Duodenal mucosa (tissue), 2 donors: ENCODE measurements around the gene OR10T2.
"Not testable (repeated sequence)": the region's sequence is repeated elsewhere in the genome, so short reads cannot be mapped to it uniquely, and the experiment has no call there.

Source experiments
- H3K27ac ChIP-seq: one replicate; pipeline ENCODE4 v1.7.0; 2013; ENCODE audit warnings: low read depth, low read length
- H3K27me3 ChIP-seq, 2 donors: one replicate each; pipeline ENCODE4 v1.7.0; 2013; ENCODE audit warnings: low read length in 2 of 2, control low read depth in 1 of 2; ENCODE audit not compliant: insufficient read depth in 2 of 2, control insufficient read depth in 1 of 2
- H3K36me3 ChIP-seq, 2 donors: one replicate each; pipeline ENCODE4 v1.7.0; 2013; ENCODE audit warnings: low read length in 2 of 2, control low read depth in 1 of 2; ENCODE audit not compliant: insufficient read depth in 2 of 2, control insufficient read depth in 1 of 2
- H3K4me1 ChIP-seq, 2 donors: one replicate each; pipeline ENCODE4 v1.7.0; 2013; ENCODE audit warnings: low read length in 2 of 2, control low read depth in 1 of 2; ENCODE audit not compliant: insufficient read depth in 2 of 2, control insufficient read depth in 1 of 2
- H3K4me3 ChIP-seq, 2 donors: one replicate each; pipeline ENCODE4 v1.7.0; 2013; ENCODE audit warnings: low read length in 2 of 2, low read depth in 1 of 2
- H3K9ac ChIP-seq, 2 donors: one replicate each; pipeline ENCODE4 v1.7.0; 2013; ENCODE audit warnings: low read length in 2 of 2, low read depth in 1 of 2
- H3K9me3 ChIP-seq, 2 donors: one replicate each; pipeline ENCODE4 v1.7.0; 2013; ENCODE audit warnings: low read length in 2 of 2, control low read depth in 1 of 2; ENCODE audit not compliant: control insufficient read depth in 1 of 2

Gene OR10T2

DNA sequence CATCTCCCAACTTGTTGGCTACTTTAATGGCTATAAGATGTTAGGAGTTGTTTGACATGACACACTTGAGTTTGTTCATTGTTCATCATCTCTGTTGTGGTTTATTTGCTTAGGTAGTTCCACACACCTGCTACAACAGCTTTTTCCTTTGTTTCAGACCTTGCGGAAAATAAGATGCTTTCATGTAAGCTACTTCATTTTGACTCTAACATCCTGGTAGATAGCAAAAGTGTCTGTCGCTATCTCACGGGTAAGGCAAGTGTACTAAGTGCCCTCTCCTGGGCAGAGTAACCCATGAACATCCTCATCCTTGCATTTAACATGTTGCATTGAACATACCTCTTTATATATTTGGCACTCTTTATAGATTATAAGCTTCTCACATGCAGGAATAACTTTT lies 1.6 kb upstream of the OR10T2 start:
- H3K27me3 ChIP-seq: no peaks in the 10 kb centered on the region
- no peak overlapping the region for H3K4me3 ChIP-seq
- H3K27ac ChIP-seq: no peak overlapping the region
- H3K9me3 ChIP-seq: no peaks in the 10 kb centered on the region
- H3K36me3 ChIP-seq: no peaks in the 10 kb centered on the region
- H3K9ac ChIP-seq: no peak overlapping the region
- H3K4me1 ChIP-seq: no peaks in the 10 kb centered on the region

DNA sequence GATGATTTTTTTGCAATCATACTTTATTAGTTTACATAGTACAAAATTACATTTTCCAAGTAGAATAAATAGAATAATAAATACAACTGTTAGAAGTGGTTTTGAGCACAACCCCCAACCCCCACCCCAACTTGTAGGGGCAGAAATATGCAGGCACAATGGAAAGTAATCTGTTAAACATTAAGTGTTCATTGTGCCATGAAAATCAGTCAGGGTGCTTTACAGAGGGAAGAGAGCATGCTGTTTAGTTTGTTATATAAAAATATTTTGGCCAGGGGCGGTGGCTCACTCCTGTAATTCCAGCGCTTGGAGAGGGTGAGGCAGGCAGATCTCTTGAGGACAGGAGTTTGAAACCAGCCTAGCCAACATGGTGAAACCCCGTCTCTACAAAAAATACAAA lies 2.6 kb downstream of the OR10T2 start:
- no peaks in the 10 kb centered on the region for H3K4me1 ChIP-seq
- no peaks in the 10 kb centered on the region for H3K9me3 ChIP-seq
- H3K4me3 ChIP-seq: no peak overlapping the region
- H3K9ac ChIP-seq: no peak overlapping the region
- no peaks in the 10 kb centered on the region for H3K27me3 ChIP-seq
- H3K27ac ChIP-seq: no peak overlapping the region
- no peaks in the 10 kb centered on the region for H3K36me3 ChIP-seq

DNA sequence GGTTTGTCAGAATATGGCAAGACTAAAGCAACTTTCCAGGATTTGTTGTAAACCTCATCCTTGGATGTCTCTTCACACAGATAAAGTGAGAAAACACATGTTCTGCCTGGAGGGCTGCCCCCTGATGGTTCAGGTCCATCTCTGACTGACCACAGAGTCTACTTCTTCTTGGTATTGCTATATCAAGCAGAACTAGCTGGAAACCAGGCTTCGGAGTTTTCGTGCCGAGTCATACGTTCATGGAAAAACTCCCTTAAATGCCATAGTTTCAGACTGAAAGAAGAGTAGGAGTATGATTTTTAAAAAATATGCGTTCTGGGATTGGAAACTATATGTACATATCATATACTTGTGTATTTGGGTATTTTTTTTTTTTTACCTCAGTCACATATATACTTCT lies 5.8 kb downstream of the OR10T2 start:
- H3K9ac ChIP-seq: no peak overlapping the region
- H3K9me3 ChIP-seq: no peaks in the 10 kb centered on the region
- H3K4me1 ChIP-seq: no peaks in the 10 kb centered on the region
- no peaks in the 10 kb centered on the region for H3K27me3 ChIP-seq
- H3K27ac ChIP-seq: no peak overlapping the region
- H3K4me3 ChIP-seq: no peak overlapping the region
- H3K36me3 ChIP-seq: no peaks in the 10 kb centered on the region

DNA sequence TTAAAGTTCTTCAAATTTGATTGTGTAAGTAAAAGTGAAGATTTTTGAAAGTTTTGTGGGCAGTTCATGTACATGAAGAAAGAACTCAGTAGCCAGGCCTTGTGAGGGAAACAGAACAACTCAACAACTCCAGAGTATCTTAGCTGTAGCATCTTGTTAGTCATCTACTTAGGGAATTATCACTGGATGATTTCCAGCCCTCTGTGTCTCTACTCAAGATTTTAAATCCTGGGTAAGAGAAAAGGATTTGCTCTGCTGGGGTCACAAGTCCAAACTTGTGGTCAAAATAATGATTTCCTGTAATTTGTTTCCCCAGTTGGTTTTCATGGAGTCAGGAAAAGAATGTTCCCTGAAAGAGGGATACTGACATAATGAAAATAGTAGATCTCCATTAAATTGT lies 8.2 kb downstream of the OR10T2 start:
- Histone ChIP-seq H3K4me1 (no peaks in the 10 kb centered on the region), H3K4me3 (no peak overlapping the region), H3K9me3 (no peaks in the 10 kb centered on the region), H3K36me3 (no peaks in the 10 kb centered on the region), H3K9ac (no peak overlapping the region), H3K27me3 (no peaks in the 10 kb centered on the region), H3K27ac (no peak overlapping the region)

DNA sequence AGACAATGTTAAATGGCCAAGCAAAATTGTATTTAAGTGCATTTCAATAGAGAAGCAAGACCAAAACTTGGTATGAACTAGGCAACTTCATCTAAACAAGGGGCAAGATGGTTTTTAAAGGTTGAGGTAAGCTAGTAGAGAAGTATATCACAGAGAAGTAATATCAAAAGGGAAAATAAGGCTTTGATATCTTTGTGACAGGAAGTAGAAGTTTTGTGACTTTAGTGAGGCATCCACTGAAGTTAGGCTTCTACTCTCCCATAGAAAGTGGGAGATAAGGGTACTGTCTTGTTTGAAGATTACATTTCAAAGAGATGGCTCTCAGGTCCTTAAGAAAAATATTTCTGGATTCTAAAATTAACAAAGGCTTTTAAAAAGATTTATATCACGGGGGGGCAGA lies 8.9 kb downstream of the OR10T2 start:
- Histone ChIP-seq H3K27me3 (no peaks in the 10 kb centered on the region), H3K36me3 (no peaks in the 10 kb centered on the region), H3K9me3 (no peaks in the 10 kb centered on the region)

DNA sequence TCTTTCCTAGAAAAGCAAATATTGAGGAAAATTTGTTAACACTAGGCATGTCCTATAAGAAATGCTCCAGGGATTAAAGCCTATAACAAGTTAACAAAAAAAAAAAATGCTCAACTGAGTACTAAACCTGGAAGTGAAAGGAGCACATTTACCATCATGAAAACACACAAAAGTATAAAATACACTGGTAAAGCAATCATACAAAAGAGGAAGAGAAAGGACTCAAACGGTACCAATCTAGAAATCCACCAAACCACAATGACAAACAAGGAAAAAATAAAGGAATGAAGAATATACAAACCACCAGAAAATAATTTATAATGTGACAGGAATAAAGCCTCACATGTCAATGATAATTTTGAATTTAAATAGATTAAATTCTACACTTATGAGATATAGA lies 24.4 kb downstream of the OR10T2 start:
- Histone ChIP-seq H3K27ac (no peak overlapping the region), H3K9ac (no peak overlapping the region), H3K36me3 (no peaks in the 10 kb centered on the region), H3K4me3 (no peak overlapping the region), H3K9me3 (peaks cover 0 to 4% of the 10 kb centered on the region in 2 donors), H3K4me1 (no peaks in the 10 kb centered on the region), H3K27me3 (no peaks in the 10 kb centered on the region)

More for the DNA sequence above, 8.9 kb downstream of the OR10T2 start:
- Histone ChIP-seq H3K9ac (no peak overlapping the region), H3K4me3 (no peak overlapping the region), H3K27ac (no peak overlapping the region), H3K4me1 (no peaks in the 10 kb centered on the region)

DNA sequence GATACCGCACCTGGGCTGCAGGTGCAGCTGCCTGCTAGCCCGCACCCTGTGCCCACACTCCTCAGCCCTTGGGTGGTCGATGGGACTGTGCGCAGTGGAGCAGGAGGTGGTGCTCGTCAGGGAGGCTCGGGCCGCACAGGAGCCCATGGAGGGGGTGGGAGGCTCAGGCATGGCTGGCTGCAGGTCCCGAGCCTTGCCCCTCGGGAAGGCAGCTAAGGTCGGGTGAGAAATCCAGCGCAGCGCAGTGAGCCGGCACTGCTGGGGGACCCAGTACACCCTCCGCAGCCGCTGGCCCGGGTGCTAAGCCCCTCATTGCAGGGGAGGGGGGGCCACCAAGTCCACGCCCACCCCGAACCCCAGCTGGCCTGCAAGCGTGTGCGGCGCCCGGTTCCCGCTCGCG lies 25.2 kb downstream of the OR10T2 start:
- not testable (repeated sequence) for H3K27ac ChIP-seq, H3K4me3 ChIP-seq, H3K9me3 ChIP-seq, H3K9ac ChIP-seq, H3K36me3 ChIP-seq, H3K4me1 ChIP-seq, H3K27me3 ChIP-seq

DNA sequence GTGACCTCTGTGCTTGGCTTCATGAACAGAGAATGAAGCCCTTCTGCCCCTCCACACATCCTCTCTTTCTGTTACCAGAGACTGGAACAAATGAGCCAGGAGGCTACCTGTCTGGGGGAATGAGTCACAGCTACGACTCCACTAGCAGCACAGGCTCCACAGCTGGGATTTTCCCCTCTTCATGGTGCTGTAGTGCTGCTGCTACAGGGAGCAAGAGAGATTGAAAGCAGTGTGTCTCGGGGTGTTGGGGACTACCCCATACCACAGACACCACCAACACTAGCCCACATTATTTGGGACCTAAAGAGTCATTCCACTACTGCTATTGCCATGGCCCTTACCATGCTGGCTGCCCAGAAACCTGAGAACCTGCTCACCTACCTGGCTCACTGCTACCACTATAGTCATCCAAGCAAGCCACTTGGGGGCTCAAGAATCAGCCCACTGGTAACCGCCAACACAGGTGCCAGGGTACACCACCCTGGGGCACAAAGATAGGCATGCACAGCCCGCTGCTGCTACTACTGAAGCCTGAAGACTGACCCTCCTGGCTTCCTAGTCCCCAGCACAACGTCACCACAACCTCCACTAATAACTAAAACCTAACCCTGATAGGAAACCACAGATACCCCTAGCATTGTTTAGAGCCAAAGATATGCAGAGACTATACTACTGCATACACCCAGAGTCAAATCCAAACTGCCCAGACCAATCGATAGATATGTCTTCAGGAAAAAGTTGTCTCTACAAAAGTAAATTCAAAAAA lies 27.9 kb downstream of the OR10T2 start:
- no peak overlapping the region for H3K27ac ChIP-seq
- no peaks in the 10 kb centered on the region for H3K36me3 ChIP-seq
- no peak overlapping the region for H3K4me3 ChIP-seq
- H3K4me1 ChIP-seq: no peaks in the 10 kb centered on the region
- H3K27me3 ChIP-seq: no peaks in the 10 kb centered on the region
- no peak overlapping the region for H3K9ac ChIP-seq
- H3K9me3 ChIP-seq: peaks cover 0 to 4% of the 10 kb centered on the region in 2 donors

DNA sequence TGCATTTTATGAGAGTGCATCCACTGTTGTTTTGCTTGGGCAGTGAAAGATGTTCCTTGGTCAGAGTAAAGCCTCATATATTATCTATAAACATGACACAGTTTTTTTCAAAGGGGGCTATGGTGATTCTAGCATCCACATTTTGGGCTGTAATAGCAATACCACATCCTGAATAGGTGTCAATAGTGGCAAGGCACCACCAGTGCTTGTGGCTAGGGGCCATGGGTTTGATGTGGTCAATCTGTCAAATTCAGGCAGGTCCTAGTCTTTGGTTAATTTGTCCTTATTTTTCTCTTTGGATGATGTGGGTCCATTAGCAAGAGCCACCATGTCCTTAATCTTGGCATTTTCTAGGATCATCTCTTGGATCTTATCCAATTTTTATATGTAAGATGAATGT lies 32.5 kb downstream of the OR10T2 start:
- H3K9me3 ChIP-seq: peaks cover 0 to 4% of the 10 kb centered on the region in 2 donors
- H3K9ac ChIP-seq: no peak overlapping the region
- no peaks in the 10 kb centered on the region for H3K36me3 ChIP-seq
- H3K4me1 ChIP-seq: no peaks in the 10 kb centered on the region
- no peak overlapping the region for H3K4me3 ChIP-seq
- H3K27ac ChIP-seq: no peak overlapping the region
- no peaks in the 10 kb centered on the region for H3K27me3 ChIP-seq

DNA sequence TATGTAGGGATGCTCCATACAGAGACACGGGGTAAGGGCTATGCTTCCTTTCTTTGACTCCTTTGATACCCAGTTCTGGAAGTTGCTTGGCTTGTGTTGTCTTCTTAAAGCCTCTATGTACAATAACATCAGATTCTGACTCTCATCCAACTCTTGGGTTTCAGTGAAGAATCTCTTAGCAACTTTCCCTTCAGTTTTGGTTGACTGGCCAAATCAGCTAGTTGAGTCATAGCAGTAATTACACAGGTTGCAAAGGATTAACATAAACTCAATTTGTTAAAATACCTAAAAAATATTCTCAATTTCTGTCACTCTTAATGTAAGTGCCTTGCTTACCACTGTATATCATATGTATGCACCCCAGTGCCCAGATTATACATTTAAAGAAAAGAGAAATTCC lies 36.3 kb downstream of the OR10T2 start:
- no peaks in the 10 kb centered on the region for H3K27me3 ChIP-seq

DNA sequence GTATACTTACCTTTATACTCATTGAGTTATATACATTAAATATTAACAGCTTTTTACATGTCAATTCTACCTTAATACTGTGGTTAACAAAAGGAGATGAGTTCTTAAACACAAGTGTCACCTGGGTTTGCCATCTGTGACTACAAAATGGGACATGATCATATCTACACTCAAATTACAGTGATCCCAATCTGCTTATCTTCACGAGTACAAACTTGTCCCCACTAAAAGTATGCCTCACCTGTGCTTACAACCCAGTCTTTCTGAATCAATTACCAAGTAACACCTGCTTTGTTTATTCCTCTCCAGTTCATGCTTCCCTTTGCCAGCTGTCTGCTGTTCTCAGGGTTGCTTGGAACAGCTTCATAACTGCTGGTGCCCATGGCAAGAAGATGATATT lies 36.8 kb downstream of the OR10T2 start:
- H3K9ac ChIP-seq: no peak overlapping the region
- H3K36me3 ChIP-seq: no peaks in the 10 kb centered on the region
- H3K9me3 ChIP-seq: no peaks in the 10 kb centered on the region
- H3K27me3 ChIP-seq: no peaks in the 10 kb centered on the region
- H3K4me1 ChIP-seq: no peaks in the 10 kb centered on the region
- H3K4me3 ChIP-seq: no peak overlapping the region
- no peak overlapping the region for H3K27ac ChIP-seq

More for the DNA sequence above, 36.3 kb downstream of the OR10T2 start:
- Histone ChIP-seq H3K36me3 (no peaks in the 10 kb centered on the region), H3K9ac (no peak overlapping the region), H3K27ac (no peak overlapping the region), H3K4me3 (no peak overlapping the region), H3K9me3 (no peaks in the 10 kb centered on the region), H3K4me1 (no peaks in the 10 kb centered on the region)
